NCI-H187 treated with DMSO at 0.1 percent for 48 hours (cell line): ENCODE results near the gene PPP1R12B.
"Not testable (repeated sequence)": the region's sequence is repeated elsewhere in the genome, so short reads cannot be mapped to it uniquely, and the experiment has no call there.

Experiments
- DNase-seq: peaks from one replicate; lab custom pipeline; 2025; lab: John Stamatoyannopoulos, UW

The PPP1R12B gene

DNA sequence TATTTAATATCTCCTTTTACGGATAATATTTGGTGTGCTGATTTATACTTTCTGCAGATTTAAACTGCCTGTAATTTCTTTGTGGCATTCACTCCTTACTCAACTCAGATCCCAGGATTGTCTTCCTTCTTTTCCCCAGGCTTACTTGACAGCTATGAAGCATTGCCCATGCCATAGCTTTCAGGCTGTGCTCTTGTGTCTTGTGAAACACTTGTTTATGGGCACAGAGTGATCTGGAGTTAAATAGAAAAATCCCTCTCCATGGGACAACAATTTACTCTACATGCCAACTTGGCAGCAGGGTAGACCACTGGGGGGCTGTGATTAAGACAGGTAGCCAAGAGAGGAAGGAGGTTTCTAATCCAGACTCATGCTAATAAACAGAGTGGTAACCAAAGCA lies 57.4 kb downstream of the PPP1R12B start:
- no peak for DNase-seq

DNA sequence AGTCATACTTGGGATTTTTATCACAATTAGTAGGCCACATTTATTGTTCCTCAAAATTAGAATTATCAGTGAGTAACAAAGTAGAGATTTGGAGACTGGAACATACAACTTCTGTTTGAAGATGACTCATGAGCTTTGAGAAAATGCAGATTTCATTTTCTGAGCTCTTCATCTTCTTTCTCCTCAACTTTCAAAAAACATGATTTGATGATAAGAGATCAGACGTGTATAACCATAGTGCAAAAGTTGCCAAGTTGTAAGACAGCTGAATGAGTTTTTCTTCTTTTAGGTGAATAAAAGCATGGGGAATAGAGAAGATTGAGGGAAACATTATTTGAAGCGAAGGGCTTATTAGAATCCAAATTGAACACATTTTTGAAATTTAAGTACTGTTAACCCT lies 58.4 kb downstream of the PPP1R12B start:
- not testable (repeated sequence) for DNase-seq

DNA sequence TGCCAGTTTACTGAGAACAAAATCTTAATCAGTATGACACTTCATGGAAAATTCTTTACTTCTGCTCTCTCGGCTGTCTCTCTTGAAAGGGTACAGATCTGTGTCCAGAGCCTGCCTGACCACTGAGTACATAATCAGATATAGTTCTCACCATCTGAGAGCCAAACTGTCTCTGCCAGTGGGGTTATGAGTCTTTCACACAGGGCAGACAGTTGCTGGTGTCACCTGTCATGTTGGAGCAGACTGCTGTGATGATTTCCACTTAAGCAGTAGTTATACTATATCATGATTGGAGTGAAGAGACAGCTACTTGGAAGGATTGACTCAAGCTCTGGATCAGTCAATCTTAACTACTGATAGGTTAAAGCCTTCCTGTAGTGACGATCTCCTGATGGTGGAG lies 58.9 kb downstream of the PPP1R12B start:
- DNase-seq: peak; percentile 72

DNA sequence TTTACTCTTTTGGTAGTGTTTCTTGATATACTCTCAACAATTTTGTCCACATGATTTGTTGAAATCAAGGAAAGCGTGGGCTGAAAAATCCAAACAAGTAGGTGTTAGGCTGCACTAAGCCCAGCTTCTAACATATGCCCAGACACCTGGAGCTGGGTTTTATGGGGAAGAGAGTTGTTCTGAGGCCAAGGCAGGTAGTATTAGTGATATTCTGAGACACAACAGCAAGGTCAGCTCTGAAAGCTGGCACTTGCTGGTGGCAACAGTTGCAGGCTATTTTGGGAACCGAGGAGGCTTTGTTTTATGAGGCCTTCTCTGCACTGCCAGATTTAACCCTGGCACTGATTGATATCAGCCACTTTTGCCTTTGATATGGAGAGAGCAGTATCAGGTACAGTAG lies 61.8 kb downstream of the PPP1R12B start:
- DNase-seq: not testable (repeated sequence)

DNA sequence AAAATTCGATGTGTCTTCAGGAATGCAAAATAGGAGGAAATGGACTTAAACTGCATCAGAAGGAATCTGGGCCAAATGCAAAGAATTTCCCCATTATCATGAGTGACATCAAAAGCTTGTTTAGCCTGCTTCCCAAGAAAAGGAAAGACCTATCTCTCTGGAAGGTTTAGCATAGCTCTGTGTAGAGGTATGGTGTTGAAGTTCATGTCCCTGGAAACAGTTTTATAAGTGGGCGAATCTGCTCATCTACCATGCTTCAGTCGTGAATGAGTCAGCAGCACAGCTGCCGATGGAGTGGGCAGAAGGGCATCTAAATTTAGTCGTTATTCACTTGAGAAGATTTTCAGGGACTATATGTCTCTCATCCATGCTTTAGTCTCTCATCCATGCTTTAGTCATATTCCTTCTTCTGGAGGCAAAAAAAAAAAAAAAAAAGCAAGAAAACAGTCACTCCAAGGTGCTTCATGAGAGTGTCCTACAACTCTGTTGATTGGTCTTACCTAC lies 62.4 kb downstream of the PPP1R12B start:
- not testable (repeated sequence) for DNase-seq

DNA sequence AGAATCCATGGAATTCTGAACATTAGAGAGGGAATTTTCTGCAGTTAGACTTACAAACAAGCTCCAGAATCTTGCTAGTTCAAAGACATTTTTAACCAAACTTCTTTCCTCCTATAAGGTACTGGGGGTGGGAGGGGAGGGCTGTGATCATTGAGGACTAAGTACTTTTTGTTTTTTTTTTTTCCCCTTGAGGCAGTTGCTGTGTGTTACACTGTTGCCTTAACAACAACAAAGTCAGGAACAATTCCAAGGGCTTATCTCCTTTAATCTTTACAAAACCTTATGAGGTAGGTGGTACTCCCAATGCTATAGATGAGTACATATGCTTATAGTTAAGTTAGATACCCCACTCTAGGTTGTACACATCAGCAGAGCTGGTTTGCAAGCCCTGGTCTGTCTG lies 62.9 kb downstream of the PPP1R12B start:
- DNase-seq: no peak

DNA sequence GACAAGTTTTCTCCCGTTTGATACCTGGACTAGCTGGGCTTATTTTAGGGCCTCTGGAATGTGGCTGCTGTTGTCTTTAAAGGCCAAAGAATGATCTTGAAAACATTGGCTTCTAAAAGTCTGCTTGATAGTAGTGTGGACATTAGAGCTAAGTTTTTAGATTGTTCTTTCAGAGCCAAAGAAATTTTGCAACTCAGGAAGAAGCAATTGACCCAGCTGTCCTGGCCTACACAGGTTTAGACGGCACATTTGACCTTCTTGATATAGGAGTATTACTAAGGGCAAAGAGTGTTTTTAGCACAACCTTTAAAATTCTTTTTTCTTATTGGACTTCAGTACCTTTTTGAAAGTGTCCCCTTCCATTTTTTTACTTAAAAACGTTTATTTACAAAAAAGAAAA lies 63.9 kb downstream of the PPP1R12B start:
- not testable (repeated sequence) for DNase-seq

DNA sequence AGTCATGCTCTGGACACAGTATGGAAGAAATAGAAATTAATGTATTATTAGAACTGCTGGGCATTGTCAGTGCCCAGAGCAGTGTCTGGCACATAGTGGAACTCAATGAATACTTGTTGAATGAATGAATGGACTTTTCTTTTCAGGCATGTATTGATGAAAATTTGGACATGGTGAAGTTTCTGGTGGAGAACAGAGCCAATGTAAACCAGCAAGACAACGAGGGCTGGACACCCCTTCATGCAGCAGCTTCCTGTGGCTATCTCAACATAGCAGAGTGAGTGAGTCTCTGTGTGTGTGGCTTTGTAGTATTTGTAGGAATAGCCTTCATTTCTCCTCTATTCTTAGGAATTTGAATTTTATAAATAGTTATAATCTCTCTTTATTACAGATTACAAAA lies 68.1 kb downstream of the PPP1R12B start:
- no peak for DNase-seq

DNA sequence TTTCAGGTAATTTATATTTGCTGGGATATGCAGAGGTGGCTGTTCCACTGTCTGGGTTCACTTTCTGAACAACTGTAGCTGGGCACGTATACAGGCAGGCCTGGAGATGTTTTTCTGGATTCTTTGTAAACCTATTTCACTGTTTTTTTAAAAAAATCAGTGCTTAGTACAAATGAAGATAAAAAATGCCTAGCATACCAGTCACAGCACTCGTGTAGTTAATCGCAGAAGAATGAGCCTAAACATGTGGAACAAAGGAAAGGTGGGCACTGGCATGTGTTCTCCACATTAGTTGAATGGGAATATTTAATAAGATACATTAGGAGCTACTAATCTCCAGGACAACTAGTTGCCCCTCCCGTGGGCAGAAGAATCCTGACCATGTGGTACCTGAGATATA lies 68.6 kb downstream of the PPP1R12B start:
- not testable (repeated sequence) for DNase-seq

DNA sequence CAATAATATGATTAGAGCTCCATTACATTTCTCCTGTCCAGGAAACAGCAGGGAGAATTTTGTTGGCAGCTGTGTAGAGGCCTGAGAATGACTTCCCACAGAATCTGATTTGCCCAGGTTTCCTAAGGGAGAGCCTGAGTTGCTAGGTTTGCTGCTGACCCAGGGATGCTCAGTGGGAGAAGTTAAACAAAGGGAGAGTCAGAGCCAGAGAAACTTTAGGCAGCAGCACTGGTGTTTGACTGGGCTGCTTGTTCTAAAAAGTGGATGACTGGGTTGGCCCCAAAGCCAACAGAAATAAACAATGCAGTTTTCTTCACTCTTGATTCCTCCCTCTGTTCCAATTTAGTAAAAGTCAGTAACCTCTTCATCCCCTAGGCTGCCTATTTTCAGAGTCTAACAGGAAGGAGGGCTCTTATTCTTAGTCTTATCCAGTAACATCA lies 69.3 kb downstream of the PPP1R12B start:
- DNase-seq: not testable (repeated sequence)

DNA sequence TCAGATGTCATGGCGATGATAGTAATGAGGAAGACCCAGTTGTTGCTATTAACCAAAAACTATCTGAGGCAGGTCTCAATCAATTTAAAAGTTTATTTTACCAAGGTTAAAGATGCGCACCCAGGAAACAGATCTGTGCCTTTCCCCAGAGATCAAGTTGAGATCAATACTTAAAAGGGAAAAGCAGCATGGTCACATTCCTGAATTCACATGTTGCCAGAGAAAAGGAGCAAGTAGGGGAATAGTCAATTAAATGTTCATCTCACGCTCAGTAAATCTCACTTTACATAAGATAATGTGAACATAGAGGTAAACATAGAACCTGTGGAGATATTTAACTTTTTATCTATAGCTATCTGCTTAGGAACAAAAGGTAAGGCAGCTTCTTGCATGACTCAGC lies 71.2 kb downstream of the PPP1R12B start:
- not testable (repeated sequence) for DNase-seq

DNA sequence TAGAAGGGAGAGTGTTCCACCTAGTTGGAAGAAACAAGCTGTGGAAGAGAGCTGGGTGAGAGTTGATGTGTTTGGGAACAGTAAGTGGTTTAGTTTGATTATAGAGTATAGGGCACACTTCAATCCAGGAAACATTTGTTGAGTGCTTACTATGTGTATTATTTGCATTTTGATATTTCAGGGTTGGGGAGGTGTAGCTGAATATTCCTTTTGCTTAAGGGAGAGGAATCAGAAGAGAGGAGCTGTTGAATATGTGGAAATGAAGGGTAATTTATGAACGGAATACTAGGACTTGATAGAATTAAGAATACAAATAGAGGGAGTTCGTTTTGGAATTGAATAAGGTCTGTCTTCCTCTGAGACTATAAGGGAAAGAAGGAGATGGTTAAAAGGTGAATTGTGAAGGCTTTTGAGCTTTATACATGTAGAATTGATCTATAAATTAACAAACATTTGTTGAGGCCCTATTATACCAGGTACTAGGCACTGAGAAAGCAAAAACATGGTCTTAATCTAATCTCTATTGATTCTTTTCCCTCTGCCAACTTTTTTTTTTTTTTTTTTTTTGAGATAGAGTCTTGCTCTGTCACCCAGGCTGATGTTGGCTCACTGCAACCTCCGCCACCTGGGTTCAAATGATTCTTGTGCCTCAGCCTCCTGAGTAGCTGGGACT lies 72.1 kb downstream of the PPP1R12B start:
- not testable (repeated sequence) for DNase-seq

DNA sequence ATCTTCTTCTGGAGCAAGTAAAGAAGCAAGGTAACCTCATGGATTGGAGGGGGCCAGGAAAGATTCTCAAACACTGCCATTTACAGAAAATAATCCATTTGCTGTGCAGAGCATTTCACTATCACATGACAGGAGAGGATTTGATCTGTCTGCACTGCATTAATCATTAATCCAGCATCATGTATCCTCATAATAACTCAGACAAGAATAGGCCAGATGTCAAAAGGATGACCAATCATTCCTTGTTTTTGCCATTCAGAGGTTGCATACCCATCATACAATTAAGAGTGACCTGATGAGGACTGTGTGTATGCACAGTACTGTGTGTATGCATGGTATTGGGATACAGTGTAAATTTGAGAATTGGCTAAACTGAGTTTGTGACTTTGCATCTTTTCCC lies 74.2 kb downstream of the PPP1R12B start:
- DNase-seq: not testable (repeated sequence)

DNA sequence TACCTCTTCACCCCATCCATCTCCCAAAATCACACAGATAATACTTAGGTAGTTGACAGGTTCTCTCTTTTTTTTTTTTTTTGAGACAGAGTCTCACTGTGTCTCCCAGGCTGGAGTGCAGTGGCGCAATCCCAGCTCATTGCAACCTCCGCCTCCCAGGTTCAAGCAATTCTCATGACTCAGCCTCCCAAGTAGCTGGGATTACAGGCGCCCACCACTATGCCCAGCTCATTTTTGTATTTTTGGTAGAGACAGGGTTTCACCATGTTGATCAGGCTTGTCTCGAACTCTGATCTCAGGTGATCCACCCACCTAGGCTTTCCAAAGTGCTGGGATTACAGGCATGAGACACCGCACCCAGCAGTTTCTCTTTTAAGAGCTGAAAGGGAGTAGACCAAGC lies 75.8 kb downstream of the PPP1R12B start:
- not testable (repeated sequence) for DNase-seq

DNA sequence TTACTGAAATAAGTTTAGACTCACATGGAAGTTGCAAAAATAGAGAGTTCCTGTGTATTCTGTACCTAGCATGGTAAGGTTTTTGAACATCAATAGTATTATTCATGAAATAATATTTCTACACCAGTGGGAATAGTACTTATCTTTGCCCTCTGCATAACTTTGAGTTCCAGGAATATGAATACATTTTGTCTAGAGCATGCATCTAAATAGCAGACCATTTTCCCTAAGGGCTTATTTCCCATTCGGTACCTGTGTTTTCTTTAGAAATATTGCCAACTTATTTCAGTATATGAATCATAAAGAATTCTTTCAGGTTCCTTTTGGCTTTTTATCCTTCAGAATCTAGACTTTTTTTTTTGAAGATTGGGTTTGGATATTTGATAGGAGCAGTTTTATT lies 81.6 kb downstream of the PPP1R12B start:
- not testable (repeated sequence) for DNase-seq

DNA sequence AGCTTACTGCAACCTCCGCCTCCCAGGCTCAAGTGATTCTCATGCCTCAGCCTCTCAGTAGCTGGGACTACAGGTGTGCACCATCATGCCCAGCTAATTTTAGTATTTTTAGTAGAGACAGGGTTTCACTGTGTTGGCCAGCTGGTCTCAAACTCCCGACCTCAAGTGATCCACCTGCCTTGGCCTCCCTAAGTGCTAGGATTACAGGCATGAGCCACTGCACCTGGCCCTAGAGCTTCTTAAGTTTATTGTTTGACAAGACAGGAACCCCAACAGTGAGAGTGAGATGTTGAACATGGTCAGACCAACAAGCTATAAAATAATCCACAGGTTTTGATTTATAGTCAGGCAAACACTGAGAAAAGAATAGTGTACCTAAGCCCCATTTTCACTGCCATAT lies 83.8 kb downstream of the PPP1R12B start:
- peak; percentile 93 for DNase-seq

DNA sequence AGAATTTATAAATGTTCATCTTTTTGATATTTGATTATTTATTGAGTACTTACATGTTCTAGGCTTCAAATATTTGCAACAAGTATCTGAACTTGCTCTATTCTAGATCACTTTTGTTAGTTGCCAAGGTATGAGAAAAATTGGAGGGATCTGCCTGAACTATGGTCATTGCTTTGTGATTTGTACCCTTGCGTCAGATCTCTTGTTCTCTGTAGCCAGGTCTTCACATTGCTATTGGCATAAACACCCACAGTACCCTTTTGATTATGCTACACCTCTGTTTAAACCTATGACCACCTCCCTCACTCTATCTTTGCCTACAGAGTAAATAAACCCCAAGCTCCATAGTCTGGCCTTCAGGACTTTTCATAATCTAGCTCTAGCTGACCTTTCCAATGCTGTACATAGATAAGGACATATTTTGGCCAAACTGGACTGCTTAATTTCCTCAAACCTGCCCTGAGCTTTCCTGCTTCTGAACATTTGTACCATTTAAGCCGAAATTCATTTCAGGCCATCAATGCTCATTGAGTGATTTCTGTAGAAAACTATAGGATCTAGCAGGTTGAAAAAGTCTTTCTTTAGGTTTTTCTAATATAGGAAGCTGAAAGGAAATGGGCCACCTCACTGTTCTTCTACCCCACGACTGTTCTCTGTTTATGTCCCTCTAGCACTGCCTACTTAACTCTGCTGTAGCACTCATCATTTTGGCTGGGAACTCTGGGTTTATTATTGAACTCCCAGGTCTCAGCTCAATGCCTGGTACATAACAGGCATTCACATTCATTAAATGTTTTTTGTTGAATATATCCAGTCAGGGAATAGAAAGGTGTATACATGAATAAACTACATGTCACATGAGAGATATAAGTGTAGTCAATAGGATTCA lies 84.9 kb downstream of the PPP1R12B start:
- no peak for DNase-seq

DNA sequence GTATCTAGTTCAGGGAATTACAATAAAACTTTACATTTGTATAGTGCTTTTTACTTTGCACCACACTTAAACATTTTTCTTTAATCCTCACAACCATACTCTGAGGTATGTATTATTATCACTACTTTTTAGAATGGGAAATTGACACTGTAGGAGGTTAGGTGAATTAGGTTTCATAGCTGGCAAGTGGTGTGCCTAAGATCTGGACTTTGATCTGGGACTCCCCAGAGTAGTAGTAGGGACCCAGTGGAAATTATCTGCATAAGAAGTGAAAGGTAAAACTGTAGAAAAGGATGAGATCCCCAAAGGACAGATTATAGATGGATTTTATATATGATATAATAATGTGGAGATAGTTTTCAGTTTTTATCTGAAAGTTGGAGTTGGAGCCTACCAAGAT lies 85.6 kb downstream of the PPP1R12B start:
- DNase-seq: no peak

DNA sequence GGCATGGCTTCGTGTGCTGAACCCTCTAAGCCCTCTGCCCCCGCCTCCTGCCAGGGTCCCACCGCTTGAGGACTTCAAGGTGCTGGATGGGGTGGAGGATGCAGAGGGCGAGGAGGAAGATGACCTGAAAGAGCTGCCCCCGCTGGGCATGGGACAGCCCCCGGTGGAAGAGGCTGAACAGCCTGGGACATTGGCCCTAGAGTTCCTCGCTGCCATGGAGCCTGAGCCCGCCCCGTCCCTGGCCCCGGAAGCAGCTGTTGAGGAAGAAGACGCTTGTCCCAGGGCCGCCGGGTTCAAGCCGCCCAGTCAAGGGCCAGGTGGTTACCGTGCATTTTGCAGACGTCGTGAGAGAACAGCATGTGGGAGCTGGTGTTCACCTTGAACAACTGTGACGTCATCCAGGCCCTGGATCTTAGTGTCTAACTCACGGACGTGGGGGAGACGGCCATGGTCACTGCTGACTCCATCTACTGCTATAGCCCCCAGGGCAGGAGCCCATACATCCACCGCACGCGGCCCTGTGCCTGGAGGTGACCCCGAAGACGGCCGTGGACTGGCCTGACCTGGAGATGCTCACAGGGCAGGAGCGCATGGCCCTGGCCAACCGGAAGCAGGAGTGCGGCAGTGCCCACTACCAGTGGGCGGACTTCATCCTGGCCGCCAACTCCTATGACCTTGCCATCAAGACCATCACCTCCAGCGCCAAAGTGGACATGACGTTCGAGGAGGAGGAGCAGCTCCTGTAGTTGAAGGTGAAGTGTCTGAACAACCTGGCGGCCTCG lies 90.1 kb downstream of the PPP1R12B start:
- no peak for DNase-seq

DNA sequence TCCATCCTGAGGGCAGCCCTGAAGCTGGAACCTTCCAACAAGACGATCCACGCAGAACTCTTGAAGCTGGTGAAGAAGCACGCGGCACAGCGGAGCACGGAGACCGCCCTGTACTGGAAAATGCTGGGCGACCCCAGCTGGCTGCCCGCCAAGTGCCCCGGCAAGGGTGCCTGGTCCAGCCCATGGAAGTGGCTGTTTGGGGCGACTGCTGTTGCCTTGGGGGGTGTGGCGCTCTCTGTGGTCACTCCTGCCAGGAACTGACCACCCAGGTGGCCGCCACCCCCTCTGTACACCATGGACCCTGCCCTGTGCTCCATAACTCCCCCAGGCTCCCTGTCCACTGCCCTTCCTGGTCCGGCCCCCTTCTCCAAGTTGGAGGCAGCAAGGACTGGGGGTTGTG lies 90.8 kb downstream of the PPP1R12B start:
- DNase-seq: no peak

DNA sequence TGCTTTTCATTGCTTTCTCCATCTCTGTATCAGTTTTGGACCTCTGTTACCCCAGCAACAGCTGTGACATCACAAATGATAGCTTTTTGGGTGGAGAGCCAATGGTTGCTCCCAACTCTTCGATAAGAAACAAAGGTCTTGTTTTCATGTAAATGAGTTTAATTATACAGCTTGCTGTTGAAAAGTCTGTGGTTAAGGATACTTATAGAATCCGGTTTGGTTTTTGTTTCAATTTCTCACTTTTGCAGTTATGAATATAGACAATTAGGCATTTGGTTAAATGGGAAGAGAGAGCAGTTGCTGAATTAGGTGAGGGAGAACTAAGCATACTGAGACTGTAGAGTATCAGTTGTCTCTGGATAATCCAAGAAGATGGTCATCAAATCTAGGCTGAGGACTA lies 99.6 kb downstream of the PPP1R12B start:
- DNase-seq: not testable (repeated sequence)

DNA sequence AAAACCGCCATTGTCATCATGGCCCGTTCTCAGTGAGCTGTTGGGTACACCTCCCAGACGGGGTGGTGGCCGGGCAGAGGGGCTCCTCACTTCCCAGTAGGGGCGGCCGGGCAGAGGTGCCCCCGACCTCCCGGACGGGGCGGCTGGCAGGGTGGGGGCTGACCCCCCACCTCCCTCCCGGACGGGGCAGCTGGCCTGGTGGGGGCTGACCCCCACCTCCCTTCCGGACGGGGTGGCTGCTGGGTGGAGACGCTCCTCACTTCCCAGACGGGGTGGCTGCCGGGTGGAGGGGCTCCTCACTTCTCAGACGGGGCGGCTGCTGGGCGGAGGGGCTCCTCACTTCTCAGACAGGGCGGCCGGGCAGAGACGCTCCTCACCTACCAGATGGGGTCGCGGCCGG lies 103.1 kb downstream of the PPP1R12B start:
- not testable (repeated sequence) for DNase-seq
